Prostate gland (tissue), 2 donors: ENCODE results near the gene PPP2R1A.

ENCODE experiments used
- CTCF ChIP-seq, 4 experiments: fragments of 200-600 bp in 2 of 4; fragments of 450-650 bp in 2 of 4; sonication (generic) in 2 of 4; IDR thresholded peaks; 1 replicate in 3 of 4; 2 replicates in 1 of 4; pipeline ENCODE4 v1.5.1; 2016 to 2019; ENCODE audit warnings: antibody characterized with exemption in 4 of 4, mild to moderate bottlenecking in 2 of 4, moderate library complexity in 2 of 4
- POLR2A ChIP-seq: fragments of 450-650 bp; IDR thresholded peaks from one replicate; pipeline ENCODE4 v1.6.1; 2016; ENCODE audit warnings: antibody characterized with exemption, mild to moderate bottlenecking

DNA sequence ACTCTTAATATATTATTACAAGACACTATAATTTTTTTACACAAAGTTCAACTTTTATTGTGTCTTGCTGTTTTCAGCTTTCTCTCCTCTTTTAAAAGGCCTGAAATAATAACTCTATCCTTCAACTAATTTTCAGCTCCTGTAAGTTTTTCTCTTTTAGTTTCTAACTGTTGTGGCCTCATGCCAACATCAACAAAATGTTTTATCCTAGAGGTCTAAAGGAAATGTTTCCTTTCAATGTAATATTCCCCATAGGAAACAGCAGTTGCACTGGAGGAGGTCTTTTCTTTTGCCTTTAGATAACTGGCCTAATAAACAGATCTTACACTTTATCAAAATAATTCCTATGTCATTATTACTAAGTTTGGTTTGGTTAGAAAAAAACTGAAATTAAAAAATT lies 41.6 kb upstream of the PPP2R1A start:
- TF ChIP-seq CTCF (IDR thresholded peaks at IDR 0.05): no peak
- TF ChIP-seq POLR2A: no peak
